ENCODE measurements around the gene NPIPB4.
"Not testable (repeated sequence)": the region's sequence is repeated elsewhere in the genome, so short reads cannot be mapped to it uniquely, and the experiment has no call there.

NPIPB4 gene

GRCh38 chr16:21857656-21858055 is at the start of gene NPIPB4:
Gene NPIPB4, minus strand, starts transcription at chr16:21857756. Its CDS starts 378 bp downstream, at chr16:21857378.
- not testable (repeated sequence) for DNase-seq (ENCODE audit: low read depth)

GRCh38 chr16:21898998-21899397 is 41.4 kb upstream of the NPIPB4 start:
- DNase-seq (ENCODE audit: low read depth), result not testable (repeated sequence)

DNA sequence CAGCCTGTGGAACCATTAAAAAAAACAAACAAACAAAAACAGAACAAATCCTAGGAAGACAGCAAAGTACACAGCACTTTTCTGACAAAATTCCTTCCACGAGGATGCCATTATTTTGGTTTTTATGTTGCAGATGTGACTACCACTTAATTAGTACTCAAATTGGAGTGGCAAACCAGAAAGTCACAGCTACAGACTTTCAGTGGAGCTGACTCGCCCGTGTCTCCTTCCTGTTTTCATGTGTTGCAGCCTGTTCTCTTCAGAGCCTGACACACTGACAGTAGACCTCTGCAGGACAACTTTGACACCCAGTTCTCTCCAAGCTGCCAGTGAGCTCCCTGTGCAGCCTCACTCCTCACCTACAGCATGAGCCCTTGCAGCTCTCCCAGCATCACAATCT is 24.4 kb upstream of the NPIPB4 start:
- peak; percentile 0 for DNase-seq (ENCODE audit: low read depth)

GRCh38 chr16:21837186-21837585 is 20.4 kb downstream of the NPIPB4 start:
- not testable (repeated sequence) for DNase-seq (ENCODE audit: low read depth)

DNA sequence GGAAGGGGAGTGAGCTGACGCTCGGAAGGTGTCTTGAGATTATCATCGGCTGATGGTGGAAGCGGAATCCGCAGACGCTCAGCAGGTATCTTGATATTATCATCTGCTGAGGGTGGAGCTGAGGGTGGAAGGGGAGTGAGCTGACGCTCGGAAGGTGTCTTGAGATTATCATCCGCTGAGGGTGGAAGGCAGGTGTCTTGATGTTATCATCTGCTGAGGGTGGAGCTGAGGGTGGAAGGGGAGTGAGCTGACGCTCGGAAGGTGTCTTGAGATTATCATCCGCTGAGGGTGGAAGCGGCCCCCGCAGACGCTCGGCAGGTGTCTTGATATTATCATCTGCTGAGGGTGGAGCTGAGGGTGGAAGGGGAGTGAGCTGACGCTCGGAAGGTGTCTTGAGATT is 21.2 kb downstream of the NPIPB4 start:
- DNase-seq (ENCODE audit: low read depth), result not testable (repeated sequence)

DNA sequence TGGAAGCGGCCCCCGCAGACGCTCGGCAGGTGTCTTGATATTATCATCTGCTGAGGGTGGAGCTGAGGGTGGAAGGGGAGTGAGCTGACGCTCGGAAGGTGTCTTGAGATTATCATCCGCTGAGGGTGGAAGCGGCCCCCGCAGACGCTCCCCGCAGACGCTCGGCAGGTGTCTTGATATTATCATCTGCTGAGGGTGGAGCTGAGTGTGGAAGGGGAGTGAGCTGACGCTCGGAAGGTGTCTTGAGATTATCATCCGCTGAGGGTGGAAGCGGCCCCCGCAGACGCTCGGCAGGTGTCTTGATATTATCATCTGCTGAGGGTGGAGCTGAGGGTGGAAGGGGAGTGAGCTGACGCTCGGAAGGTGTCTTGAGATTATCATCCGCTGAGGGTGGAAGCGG is 21.8 kb downstream of the NPIPB4 start:
- not testable (repeated sequence) for DNase-seq (ENCODE audit: low read depth)

GRCh38 chr16:21834211-21834610 is 23.3 kb downstream of the NPIPB4 start:
- not testable (repeated sequence) for DNase-seq (ENCODE audit: low read depth)

DNA sequence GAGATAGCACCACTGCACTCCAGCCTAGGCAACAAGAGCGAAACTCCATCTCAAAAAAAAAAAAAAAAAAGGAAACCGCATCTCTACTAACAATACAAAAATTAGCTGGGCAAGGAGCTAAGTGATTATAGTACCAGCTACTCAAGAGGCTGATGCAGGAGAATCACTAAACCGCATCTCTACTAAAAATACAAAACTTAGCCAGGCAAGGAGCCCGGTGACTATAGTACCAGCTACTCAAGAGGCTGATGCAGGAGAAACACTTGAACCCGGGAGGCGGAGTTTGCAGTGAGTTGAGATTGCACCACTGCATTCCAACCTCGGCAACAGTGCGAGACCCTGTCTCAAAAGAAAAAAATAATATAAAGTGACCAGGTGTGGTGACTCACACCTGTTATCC is 27.6 kb downstream of the NPIPB4 start:
- DNase-seq (ENCODE audit: low read depth), result not testable (repeated sequence)

DNA sequence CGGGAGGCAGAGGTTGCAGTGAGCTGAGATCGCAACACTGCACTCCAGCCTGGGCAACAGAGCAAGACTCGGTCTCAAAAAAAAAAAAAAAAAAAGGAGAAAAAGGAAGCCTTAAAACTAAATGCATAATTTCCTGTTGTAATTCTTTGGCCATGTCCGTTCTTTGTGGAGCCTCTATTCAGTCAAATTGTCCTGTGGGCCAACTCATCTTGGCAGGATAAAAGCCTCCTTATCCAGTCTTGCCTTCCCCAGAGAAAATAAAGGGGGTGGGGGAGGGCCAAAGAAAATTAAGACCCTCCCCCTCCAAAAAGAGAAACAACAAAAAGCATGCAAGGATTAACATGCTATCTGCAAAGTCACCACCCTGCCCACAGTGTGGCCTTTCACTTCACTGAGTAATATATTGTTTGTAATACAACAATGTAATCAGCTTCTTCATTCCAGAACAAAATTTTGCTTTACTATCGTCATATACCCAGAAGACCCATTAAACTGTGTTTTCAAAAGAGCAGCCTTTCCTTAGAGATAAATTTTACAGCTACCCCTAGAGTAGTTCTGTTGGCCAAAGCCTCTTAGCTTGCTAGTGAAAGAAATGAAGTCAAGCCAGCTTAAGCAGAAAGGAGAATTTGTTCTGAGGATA is 31.4 kb downstream of the NPIPB4 start:
- DNase-seq (ENCODE audit: low read depth), result not testable (repeated sequence)

DNA sequence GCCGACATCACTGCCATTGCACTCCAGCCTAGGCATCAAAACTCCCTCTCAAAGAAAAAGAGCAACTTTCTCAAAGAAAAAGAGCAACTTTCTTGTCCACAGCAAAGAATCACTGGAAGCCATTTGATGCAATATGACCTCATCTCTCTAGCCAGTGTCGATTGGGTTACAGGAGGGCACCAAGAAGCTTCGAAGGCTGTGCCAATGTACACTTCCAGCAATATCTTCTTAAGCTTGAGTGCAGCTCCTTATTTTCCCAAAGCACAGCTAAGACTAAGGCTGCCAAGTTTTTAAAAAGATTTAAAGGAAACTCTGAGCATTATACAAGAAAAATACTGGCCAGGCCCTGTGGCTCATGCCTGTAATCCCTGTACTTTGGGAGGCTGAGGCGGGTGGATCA is 32.0 kb downstream of the NPIPB4 start:
- not testable (repeated sequence) for DNase-seq (ENCODE audit: low read depth)

GRCh38 chr16:21823258-21823657 is 34.3 kb downstream of the NPIPB4 start:
- DNase-seq (ENCODE audit: low read depth), result not testable (repeated sequence)

GRCh38 chr16:21820908-21821465 is 36.6 kb downstream of the NPIPB4 start:
- DNase-seq (ENCODE audit: low read depth), result not testable (repeated sequence)

GRCh38 chr16:21820028-21820907 is 37.3 kb downstream of the NPIPB4 start:
- peak; percentile 70 for DNase-seq (ENCODE audit: low read depth)

DNA sequence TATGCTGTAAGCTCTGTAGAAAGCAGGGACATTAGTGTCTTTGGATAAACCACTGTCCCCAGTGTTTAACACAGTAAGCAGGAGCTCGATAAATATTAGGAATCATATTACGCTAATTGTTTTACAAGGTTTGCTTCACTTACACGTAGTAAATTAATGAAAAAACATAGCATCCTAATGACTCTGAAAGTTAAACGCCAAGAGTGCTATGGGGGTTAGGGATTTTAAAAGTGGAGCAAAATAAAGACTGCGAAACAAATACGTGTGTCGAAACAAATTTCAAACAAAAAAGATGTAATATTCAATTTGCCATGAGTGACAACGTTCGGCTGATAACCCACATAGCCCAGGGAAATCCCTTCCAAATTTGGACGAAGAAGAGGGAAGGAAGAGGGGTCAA is 37.9 kb downstream of the NPIPB4 start:
- not testable (repeated sequence) for DNase-seq (ENCODE audit: low read depth)

GRCh38 chr16:21817012-21817411 is 40.5 kb downstream of the NPIPB4 start:
- DNase-seq (ENCODE audit: low read depth), result not testable (repeated sequence)

DNA sequence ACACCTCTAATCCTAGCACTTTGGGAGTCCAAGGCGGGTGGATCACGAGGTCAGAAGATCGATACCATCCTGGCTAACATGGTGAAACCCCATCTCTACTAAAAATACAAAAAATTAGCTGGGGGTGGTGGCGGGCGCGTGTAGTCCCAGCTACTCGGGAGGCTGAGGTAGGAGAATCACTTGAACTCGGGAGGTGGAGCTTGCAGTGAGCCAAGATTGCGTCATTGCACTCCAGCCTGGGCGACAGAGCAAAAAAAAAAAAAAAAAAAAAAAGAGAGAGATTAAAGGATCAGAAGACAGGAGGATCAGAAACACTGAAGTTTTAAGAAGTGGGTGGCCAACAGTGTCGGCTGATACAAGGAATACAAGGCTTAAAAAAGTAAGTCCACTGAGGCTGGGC is 41.9 kb downstream of the NPIPB4 start:
- DNase-seq (ENCODE audit: low read depth), result not testable (repeated sequence)

DNA sequence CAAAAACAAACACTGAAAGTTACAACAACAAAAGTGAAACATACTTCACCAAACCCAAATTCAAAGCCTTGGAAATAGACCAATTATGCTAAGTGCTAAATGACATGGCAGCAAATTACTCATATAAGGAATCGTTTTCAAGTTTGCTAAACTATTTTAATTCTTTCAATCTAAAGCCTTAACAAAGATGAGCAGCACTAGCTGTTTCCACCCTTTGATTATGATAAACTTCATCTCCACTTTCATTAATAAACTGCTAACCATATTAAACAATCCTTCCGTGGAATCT is 55.2 kb downstream of the NPIPB4 start:
- DNase-seq (ENCODE audit: low read depth), result not testable (repeated sequence)

- peak; percentile 62 for DNase-seq (ENCODE audit: low read depth)
These were observed 55.8 kb downstream of the NPIPB4 start for GRCh38 chr16:21801538-21802374.

GRCh38 chr16:21798601-21799000 is 59.0 kb downstream of the NPIPB4 start:
- not testable (repeated sequence) for DNase-seq (ENCODE audit: low read depth)

- not testable (repeated sequence) for DNase-seq (ENCODE audit: low read depth)
These were observed 64.2 kb downstream of the NPIPB4 start for GRCh38 chr16:21793310-21793709.

DNA sequence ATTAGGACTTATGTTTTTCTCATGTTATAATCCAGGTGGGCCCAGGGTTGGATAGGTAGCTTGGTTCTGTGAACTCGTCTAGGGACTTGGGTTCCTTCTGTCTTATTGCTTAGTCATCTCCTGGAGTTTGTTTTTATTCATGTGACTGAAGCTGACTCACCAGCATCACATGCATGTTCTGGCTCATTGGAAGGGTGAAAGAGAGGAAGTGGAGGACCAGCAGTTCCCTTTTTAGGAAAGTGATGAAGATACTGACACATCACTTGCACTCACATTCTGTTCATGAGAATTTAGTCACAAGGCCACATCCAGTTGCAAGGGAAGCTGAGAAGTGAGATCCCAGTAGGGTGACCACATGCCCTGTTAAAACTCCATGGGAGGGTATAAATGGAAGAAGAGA is 67.0 kb downstream of the NPIPB4 start:
- not testable (repeated sequence) for DNase-seq (ENCODE audit: low read depth)

Measured in EH (cell line).